Retinal pigment epithelial cell (primary cell): ENCODE measurements around the gene EGFR.

Source experiments
- DNase-seq: peaks from one replicate; pipeline ENCODE4 v3.0.0-alpha.2; 2010; ENCODE audit warnings: low read depth
- H3K4me3 ChIP-seq: 2 replicates; pipeline ENCODE4 v1.5.1; 2011; ENCODE audit warnings: mild to moderate bottlenecking, low read length, control low read depth, moderate library complexity
- TF ChIP-seq, protein P1 (sequence below): conservative IDR thresholded peaks from 2 replicates; pipeline ENCODE4 v1.5.1; 2011; ENCODE audit warnings: low read depth, low read length, control low read depth, inconsistent platforms

Gene EGFR

DNA sequence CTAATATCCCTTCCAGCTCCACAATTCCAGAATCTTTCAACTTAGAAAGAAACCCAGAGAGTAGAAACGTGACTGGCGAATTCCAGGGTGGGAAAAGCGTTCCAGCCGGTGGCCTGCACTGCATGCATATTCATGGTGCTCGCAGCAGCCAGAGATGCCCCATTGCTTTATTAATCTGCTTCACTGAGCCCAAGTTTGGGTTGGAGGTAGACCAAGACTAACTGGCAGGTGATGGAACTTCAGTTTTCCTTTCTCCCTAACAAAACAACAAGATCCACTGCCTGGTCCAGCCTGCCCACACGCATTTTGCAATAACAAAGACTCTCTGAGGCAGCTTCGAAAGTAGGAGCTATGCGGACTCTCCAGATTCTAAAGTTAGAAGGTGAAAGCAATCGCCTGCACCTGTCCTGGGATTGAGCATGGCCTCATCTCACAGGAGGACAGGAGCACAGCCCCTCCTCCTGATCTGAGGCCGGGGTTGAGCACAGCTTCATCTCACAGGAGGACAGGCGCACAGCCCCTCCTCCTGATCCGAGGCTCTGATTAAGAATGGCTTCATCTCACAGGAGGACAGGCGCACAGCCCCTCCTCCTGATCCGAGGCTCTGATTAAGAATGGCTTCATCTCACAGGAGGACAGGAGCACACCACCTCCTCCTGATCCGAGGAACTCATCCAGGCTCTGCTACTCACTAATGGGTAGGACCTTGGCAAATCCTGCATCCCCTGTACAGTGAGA, 218.5 kb downstream of the EGFR start:
- no peak overlapping the region for H3K4me3 ChIP-seq
- TF ChIP-seq, protein P1, sequence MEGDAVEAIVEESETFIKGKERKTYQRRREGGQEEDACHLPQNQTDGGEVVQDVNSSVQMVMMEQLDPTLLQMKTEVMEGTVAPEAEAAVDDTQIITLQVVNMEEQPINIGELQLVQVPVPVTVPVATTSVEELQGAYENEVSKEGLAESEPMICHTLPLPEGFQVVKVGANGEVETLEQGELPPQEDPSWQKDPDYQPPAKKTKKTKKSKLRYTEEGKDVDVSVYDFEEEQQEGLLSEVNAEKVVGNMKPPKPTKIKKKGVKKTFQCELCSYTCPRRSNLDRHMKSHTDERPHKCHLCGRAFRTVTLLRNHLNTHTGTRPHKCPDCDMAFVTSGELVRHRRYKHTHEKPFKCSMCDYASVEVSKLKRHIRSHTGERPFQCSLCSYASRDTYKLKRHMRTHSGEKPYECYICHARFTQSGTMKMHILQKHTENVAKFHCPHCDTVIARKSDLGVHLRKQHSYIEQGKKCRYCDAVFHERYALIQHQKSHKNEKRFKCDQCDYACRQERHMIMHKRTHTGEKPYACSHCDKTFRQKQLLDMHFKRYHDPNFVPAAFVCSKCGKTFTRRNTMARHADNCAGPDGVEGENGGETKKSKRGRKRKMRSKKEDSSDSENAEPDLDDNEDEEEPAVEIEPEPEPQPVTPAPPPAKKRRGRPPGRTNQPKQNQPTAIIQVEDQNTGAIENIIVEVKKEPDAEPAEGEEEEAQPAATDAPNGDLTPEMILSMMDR: no peak
- DNase-seq: no peak

DNA sequence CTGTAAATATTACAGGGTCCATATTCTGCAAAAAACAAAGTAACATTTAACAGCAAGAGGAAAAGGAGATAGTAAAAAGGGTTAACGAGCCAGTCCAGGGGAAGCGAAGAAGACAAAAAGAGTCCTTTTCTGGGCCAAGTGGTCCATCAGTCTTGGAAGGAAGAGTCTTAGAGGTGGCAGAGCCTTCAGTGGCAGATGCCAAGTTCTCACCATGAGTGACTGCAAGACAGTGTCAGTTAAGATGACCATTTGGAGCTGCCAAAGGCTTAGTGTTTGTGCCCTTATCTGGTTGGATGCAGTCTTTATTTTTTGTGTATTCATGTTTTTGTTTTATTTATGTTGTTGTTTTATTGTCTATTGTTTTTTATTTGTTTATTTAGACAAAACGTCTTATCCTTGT, 220.6 kb downstream of the EGFR start:
- TF ChIP-seq, protein P1: no peak
- H3K4me3 ChIP-seq: no peak overlapping the region
- no peak for DNase-seq

DNA sequence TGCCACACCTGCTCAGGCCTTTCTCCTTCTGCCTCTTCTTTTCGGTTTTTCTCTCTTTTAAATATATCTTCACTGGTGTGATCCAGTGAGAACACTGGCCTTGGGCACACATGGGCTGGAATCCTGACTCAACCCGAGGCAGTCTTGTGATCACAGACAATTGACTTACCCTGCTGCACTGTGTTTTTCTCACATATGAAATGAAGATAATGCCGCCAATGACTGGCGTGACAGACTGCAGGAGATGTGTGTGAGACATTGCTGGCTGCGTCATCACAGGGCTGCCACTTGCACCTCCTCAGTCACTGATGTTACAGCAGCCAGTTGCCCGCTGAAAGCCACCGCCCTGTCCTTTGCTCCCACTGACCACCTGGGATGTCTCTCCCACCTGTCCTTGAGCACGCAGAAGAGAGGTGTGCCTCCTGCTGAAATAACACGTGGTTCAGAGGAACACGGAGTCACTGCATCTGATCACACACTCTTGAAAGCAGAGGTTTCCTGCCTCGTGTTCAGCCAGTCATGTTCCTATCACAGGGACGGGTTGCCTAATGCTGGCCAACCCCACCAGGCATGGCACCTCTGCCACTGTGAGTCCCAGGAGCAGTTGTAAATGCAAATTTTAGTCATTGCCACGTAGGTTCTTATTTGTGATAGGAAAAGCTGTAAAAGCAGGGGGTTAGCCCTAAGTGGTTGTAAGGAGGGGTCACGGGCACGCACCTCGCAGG, 221.8 kb downstream of the EGFR start:
- no peak for DNase-seq
- no peak overlapping the region for H3K4me3 ChIP-seq
- TF ChIP-seq, protein P1: no peak

DNA sequence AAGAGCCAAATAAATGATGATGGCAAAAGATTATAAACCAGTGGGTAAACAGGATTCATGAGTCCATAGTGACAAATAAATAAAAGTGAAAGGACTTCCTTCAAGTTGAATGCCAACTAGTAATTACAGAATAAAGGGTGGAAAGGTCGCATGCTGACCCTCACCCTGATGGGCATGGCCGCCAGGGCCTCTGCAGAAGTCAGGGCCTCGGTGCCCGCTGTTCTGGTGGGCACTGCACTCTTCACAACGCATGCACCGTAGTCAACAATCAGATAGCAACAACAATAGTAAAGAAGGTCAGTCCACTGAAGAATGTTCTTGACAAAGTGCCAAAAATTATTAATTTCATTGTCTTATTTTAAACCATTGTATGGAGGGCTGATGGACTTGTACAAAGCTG, 223.1 kb downstream of the EGFR start:
- DNase-seq: no peak
- TF ChIP-seq, protein P1: no peak

DNA sequence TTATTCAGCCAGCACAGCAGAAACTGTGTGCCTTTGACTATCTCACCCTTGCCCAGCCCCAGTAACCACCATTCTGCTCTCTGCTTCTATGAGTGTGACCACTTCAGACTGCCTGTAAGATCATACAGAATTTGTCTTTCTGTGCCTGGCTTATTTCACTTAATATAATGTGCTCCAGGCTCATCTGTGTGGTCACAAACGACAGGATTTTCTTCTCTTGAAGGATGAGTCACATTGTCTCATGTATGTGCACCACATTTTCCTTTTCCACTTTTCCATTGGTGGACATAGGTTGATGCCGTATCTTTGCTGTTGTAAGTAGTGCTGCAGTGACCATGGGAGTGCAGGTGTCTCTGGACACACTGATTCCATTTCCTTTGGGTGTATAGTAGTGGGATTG, 223.8 kb downstream of the EGFR start:
- H3K4me3 ChIP-seq: no peak overlapping the region
- TF ChIP-seq, protein P1: no peak
- no peak for DNase-seq

More for the DNA sequence above, 223.1 kb downstream of the EGFR start:
- H3K4me3 ChIP-seq: no peak overlapping the region

DNA sequence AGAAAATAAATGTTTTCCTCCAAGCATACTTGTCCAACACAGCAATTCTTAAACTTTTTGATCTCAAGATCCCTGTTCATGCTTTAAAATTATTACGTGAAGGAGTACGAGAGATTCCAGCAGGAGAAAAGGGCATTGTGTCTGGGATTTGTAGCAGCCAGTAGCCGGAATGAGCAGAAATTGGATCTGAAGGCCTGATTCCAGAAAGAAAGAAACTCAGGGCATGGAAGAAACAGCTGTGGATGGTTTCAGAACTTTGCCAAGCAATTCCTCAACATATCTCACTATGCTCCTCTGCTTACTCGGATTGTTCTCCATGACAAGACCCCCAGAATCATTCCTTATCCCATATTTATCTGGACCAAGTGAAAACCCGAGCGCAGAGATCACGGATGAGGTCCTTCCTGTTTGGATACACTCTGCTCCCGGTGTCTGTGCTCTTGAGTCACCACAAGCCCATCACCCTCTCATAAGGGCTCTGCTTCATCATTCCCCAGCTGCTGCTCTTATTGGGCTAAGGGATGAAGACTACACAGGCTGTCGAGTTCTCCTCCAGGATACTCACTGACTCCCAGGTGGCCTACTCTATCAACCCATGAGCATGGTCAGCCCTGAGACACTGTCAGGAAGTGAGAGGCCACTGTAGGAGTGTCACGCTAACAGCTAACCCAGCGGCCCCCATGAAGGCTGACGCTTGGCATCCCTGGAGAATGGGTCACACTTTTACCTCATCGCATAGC, 225.4 kb downstream of the EGFR start:
- DNase-seq: no peak
- TF ChIP-seq, protein P1: no peak
- H3K4me3 ChIP-seq: no peak overlapping the region
